HL-60/S4 (cell line): ENCODE data around the gene BRSK2.

ENCODE experiments used
- in situ Hi-C: fragments of 300-500 bp; cut with MboI; formaldehyde crosslinking; loops from 2 replicates; pipeline ENCODE4 v1.14.3; 2022; ENCODE audit warnings: low sequenced_read_pairs

The BRSK2 gene

GRCh38 chr11:1493650-1494244 lies 104.0 kb downstream of the BRSK2 start:
- in situ Hi-C loops = no loop called here

GRCh38 chr11:1494650-1495049 lies 104.9 kb downstream of the BRSK2 start:
- in situ Hi-C loops = no loop called here

- in situ Hi-C loops = no loop called here
These were observed 106.5 kb downstream of the BRSK2 start for GRCh38 chr11:1496091-1496760.

- in situ Hi-C loops = no loop called here
These were observed 107.0 kb downstream of the BRSK2 start for GRCh38 chr11:1496761-1497095.

GRCh38 chr11:1497600-1497999 lies 107.9 kb downstream of the BRSK2 start:
- in situ Hi-C loops = no loop called here

GRCh38 chr11:1498262-1498661 lies 108.5 kb downstream of the BRSK2 start:
- in situ Hi-C loops = no loop called here

GRCh38 chr11:1499261-1499890 lies 109.6 kb downstream of the BRSK2 start:
- in situ Hi-C loops = no loop called here

- in situ Hi-C loops = no loop called here
These were observed 110.2 kb downstream of the BRSK2 start for GRCh38 chr11:1499899-1500298.

- in situ Hi-C loops = no loop called here
These were observed 111.0 kb downstream of the BRSK2 start for GRCh38 chr11:1500466-1501420.

GRCh38 chr11:1501421-1502167 lies 111.9 kb downstream of the BRSK2 start:
- in situ Hi-C loops = no loop called here

GRCh38 chr11:1502168-1502953 lies 112.6 kb downstream of the BRSK2 start:
- in situ Hi-C loops = no loop called here

GRCh38 chr11:1502954-1503707 lies 113.4 kb downstream of the BRSK2 start:
- in situ Hi-C loops = no loop called here

- in situ Hi-C loops = no loop called here
These were observed 114.0 kb downstream of the BRSK2 start for GRCh38 chr11:1503708-1504104.

GRCh38 chr11:1504138-1504537 lies 114.4 kb downstream of the BRSK2 start:
- in situ Hi-C loops = no loop called here

- in situ Hi-C loops = no loop called here
These were observed 115.0 kb downstream of the BRSK2 start for GRCh38 chr11:1504581-1505290.

- in situ Hi-C loops = no loop called here
These were observed 115.7 kb downstream of the BRSK2 start for GRCh38 chr11:1505480-1505879.

GRCh38 chr11:1506981-1507380 lies 117.2 kb downstream of the BRSK2 start:
- in situ Hi-C loops = no loop called here

- in situ Hi-C loops = no loop called here
These were observed 117.8 kb downstream of the BRSK2 start for GRCh38 chr11:1507381-1508140.
